ENCODE measurements around the gene SPTBN4. TPM values are rescaled to one million over a fixed set of nuclear protein-coding genes. Genes with fewer than 3 reads are reported as not detected.
A peak's percentile ranks its signal among the peaks of the same experiment; 100 is the strongest.

Gene SPTBN4
- total RNA-seq, 2 donors from 2014 or later: 0.29 to 0.74 TPM

DNA sequence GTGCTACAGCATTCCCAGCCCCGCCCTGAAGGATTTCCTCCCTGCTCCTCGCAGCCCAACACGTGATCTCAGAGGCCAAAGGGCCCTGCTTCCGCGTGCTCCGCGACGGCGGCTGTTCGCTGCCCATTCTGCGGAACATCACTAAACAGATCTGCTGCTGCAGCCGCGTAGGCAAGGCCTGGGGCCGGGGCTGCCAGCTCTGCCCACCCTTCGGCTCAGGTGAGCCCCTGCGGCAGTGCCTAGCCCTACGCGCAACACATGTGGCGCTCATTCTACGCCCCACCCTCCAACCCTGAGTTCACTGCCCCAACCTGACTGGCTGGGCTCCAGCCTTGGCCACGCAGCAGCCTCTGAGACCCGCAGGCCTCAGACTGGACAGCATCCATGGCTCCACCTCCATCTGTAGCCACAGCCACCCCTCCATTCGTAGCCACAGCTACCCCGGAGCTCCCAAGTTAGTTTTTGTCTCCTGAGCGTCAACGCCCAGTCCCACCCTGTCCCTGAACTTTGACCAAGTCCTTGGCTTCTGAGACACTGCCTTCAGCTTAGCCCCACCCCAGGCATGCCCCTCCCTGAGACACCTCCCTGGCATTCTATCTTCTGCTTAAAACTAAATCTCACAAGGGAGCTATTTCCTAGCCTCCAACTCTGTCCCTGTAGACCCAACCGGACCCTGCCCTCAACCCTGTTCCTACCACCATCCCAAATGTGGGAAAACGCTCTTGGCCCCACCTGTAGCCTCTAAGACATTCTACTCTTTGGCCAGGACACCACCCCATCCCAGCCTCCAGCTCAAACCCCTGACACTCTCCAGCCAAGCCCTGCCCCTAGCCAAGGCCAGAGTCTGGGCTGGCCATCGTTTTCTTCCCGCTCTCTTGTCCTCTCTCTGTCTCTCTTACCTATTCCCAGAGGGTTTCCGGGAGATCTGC, 140.8 kb downstream of the SPTBN4 start:
- Histone ChIP-seq H3K27me3 (no peaks in the 10 kb centered on the region), H3K9ac (ENCODE audit: low read depth in 2 of 2, low read length in 2 of 2) (peak overlapping the region; percentile 38 to 46), H3K4me1 (peaks cover 46% of the 10 kb centered on the region), H3K36me3 (no peaks in the 10 kb centered on the region), H3K27ac (peak overlapping the region; percentile 99), H3K4me3 (no peak overlapping the region), H3K9me3 (no peaks in the 10 kb centered on the region)
- DNase-seq: peak; percentile 89
- intact Hi-C loops (cut with DNase I): no loop called here
- TF ChIP-seq CTCF (IDR thresholded peaks at IDR 0.05): no peak

DNA sequence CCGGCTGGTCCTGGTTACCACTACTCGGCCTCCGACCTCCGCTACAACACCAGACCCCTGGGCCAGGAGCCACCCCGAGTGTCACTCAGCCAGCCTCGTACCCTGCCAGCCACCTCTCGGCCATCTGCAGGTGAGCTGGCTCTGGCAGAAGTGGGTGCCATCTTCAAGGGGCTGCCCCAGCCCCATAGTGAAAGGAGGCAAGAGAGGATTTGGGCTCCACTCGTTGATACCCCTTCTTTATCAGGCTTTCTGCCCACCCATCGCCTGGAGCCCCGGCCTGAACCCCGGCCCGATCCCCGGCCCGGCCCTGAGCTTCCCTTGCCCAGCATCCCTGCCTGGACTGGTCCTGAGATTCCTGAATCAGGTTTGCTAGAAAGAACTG, 141.4 kb downstream of the SPTBN4 start:
- intact Hi-C loops (cut with DNase I): no loop called here
- TF ChIP-seq CTCF (IDR thresholded peaks at IDR 0.05): no peak

DNA sequence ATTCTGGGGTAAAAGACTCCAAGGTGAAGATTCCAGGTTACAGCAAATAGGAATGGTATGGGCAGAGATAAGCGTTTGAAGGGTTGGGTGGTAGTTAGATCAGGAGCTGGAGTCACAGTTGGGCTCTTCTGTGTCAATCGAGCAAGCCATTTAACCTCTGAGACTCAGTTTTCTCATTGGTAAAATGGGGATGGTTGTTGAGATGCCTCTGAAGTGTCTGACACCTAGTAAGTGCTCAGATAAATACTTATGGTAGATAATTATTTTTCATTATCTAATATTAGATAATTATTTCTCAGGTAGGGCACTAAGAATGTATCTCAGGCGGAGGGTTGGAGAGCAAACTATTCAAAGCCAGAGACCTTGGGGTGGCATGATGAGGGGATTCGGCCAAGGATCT, 142.2 kb downstream of the SPTBN4 start:
- no peaks in the 10 kb centered on the region for H3K27me3 ChIP-seq
- intact Hi-C loops (cut with DNase I): no loop called here
- DNase-seq: no peak
- peaks cover 37% of the 10 kb centered on the region for H3K4me1 ChIP-seq
- no peak for TF ChIP-seq CTCF (IDR thresholded peaks at IDR 0.05)
- peak overlapping the region; percentile 88 for H3K27ac ChIP-seq
- H3K9ac ChIP-seq (ENCODE audit: low read depth in 2 of 2, low read length in 2 of 2): peak overlapping the region; percentile 57 to 84
- H3K9me3 ChIP-seq: no peaks in the 10 kb centered on the region
- no peaks in the 10 kb centered on the region for H3K36me3 ChIP-seq
- peak overlapping the region; percentile 52 for H3K4me3 ChIP-seq

More for the DNA sequence above, 141.4 kb downstream of the SPTBN4 start:
- no peak for DNase-seq
- H3K27ac ChIP-seq: peak overlapping the region; percentile 99
- no peaks in the 10 kb centered on the region for H3K9me3 ChIP-seq
- no peaks in the 10 kb centered on the region for H3K27me3 ChIP-seq
- H3K9ac ChIP-seq (ENCODE audit: low read depth in 2 of 2, low read length in 2 of 2): peak overlapping the region in 1 of 2 donors; percentile 38
- H3K4me3 ChIP-seq: no peak overlapping the region
- no peaks in the 10 kb centered on the region for H3K36me3 ChIP-seq
- H3K4me1 ChIP-seq: peaks cover 40% of the 10 kb centered on the region

DNA sequence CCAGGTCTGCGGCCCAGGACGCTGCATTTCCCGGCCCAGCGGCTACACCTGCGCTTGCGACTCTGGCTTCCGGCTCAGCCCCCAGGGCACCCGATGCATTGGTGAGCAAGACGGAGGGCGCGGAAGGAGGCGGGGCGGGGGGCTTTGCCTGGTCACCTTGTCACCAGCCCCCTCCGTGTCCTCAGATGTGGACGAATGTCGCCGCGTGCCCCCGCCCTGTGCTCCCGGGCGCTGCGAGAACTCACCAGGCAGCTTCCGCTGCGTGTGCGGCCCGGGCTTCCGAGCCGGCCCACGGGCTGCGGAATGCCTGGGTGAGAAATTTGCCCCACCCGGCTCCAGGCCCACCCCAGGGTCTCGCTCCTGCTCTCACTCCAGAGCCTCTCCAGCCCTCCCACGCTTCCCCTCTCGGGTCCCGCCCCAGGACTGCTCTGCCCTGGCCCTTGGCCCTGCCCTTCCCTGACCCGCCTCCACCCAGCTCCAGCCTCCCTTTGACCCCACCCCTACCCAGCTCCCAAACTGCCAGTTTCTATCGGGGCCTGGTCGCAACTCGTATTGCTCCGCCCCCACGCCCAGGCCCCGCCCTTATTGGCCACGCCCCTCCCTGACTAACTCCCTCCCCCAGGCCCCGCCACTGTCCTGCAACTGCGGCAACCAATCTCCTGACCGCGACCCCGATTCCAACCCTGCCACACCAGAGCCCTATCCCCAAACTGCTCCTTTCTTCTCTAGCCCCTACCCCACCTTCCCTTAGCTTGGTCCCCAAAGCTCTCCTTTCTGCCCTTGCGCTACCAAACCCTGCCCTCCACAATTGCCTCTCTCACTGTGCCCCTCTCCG, 143.0 kb downstream of the SPTBN4 start:
- intact Hi-C loops (cut with DNase I): no loop called here
- TF ChIP-seq CTCF (IDR thresholded peaks at IDR 0.05): no peak
- peak overlapping the region; percentile 88 for H3K27ac ChIP-seq
- no peaks in the 10 kb centered on the region for H3K9me3 ChIP-seq
- DNase-seq: peak; percentile 98
- H3K36me3 ChIP-seq: no peaks in the 10 kb centered on the region
- no peaks in the 10 kb centered on the region for H3K27me3 ChIP-seq
- peak overlapping the region; percentile 74 to 84 for H3K9ac ChIP-seq (ENCODE audit: low read depth in 2 of 2, low read length in 2 of 2)
- peak overlapping the region; percentile 52 for H3K4me3 ChIP-seq
- peaks cover 30% of the 10 kb centered on the region for H3K4me1 ChIP-seq

DNA sequence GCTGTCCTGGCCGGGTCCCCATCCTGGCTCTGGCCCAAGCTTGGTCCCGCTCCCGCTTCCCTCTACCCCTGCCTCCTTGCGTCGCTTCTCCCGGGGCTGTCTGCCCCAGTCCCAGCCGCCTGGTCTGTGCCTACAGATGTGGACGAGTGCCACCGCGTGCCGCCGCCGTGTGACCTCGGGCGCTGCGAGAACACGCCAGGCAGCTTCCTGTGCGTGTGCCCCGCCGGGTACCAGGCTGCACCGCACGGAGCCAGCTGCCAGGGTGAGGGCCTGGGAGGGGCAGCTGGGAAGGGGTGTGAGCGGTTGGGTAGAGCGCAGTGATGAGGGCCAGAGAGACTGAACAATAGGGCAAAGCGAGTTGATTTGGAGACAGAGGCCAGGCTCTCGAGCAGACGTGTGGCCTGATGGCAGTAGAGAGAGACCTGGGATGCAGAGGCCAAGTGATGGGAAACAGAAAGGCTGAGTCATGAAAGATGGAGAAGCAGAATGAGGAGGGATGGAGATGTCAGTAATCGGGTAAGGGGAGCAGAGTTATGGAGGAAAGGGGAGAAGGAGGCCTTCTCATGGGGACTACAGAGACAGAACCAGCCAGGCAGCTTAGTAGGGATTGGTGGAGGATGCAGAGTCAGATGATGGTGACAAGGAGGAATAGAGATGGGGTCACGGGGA, 143.7 kb downstream of the SPTBN4 start:
- H3K27me3 ChIP-seq: no peaks in the 10 kb centered on the region
- H3K27ac ChIP-seq: peak overlapping the region; percentile 88
- peaks cover 27% of the 10 kb centered on the region for H3K4me1 ChIP-seq
- H3K4me3 ChIP-seq: peak overlapping the region; percentile 52
- TF ChIP-seq CTCF (IDR thresholded peaks at IDR 0.05): no peak
- peak; percentile 77 for DNase-seq
- peak overlapping the region; percentile 49 to 74 for H3K9ac ChIP-seq (ENCODE audit: low read depth in 2 of 2, low read length in 2 of 2)
- H3K9me3 ChIP-seq: no peaks in the 10 kb centered on the region
- no peaks in the 10 kb centered on the region for H3K36me3 ChIP-seq
- intact Hi-C loops (cut with DNase I): no loop called here
